Activated naive CD4-positive, alpha-beta T cell treated with anti-CD3 and anti-CD28 coated beads, Interleukin-2, amount 10 ng/mL, durations not matched to agents 7 days and 5 days (primary cell): ENCODE results near the gene TEKTIP1.
"Not testable (repeated sequence)": the region's sequence is repeated elsewhere in the genome, so short reads cannot be mapped to it uniquely, and the experiment has no call there.

Experiments used
- CTCF ChIA-PET: fragments of 350-600 bp; sonication (Branson Sonifier 250); formaldehyde crosslinking; loops from one replicate; lab custom pipeline; 2021; ENCODE audit warnings: antibody characterized with exemption; lab: Charles Lee
- DNase-seq: peaks from one replicate; pipeline ENCODE4 v3.0.0-alpha.2; 2020
- H3K27ac Mint-ChIP-seq: one replicate; pipeline ENCODE4 v1.8.0; 2021; ENCODE audit warnings: mild to moderate bottlenecking, moderate library complexity, mixed read lengths
- H3K27me3 Mint-ChIP-seq: one replicate; pipeline ENCODE4 v1.8.0; 2021; ENCODE audit warnings: mild to moderate bottlenecking, mixed read lengths
- H3K36me3 Mint-ChIP-seq: one replicate; pipeline ENCODE4 v1.8.0; 2021; ENCODE audit warnings: mixed read lengths
- H3K4me1 Mint-ChIP-seq: one replicate; pipeline ENCODE4 v1.8.0; 2021; ENCODE audit warnings: mixed read lengths
- H3K4me3 Mint-ChIP-seq: one replicate; pipeline ENCODE4 v1.8.0; 2021; ENCODE audit warnings: mild to moderate bottlenecking, moderate library complexity, mixed read lengths
- H3K9me3 Mint-ChIP-seq: one replicate; pipeline ENCODE4 v1.8.0; 2021; ENCODE audit warnings: mixed read lengths

The TEKTIP1 gene

GRCh38 chr19:3557461-3558248, 18.7 kb downstream of the TEKTIP1 start, which contains the start of gene MFSD12:
Gene MFSD12 (minus strand): TSS chr19:3557586. CDS start chr19:3557403, 183 bp downstream.
- peak within 1 kb of the TSS; percentile 96 for H3K4me3 Mint-ChIP-seq
- no peaks in the 10 kb centered on the region for H3K9me3 Mint-ChIP-seq
- peaks cover 44% of the 10 kb centered on the region for H3K4me1 Mint-ChIP-seq
- peak; percentile 95 for DNase-seq
- peaks cover 4% of the 10 kb centered on the region for H3K27me3 Mint-ChIP-seq
- CTCF ChIA-PET, result interaction anchor here (6.6 kb wide), 1 partner anchor 11 kb away, joined by 42 read pairs; no protein-coding TSS in a partner anchor
- H3K36me3 Mint-ChIP-seq, result peaks cover 15% of the 10 kb centered on the region
- H3K27ac Mint-ChIP-seq, result peak within 1 kb of the TSS; percentile 86

GRCh38 chr19:3563709-3564524, 24.9 kb downstream of the TEKTIP1 start:
- no peaks in the 10 kb centered on the region for H3K36me3 Mint-ChIP-seq
- no peak overlapping the region for H3K27ac Mint-ChIP-seq
- peaks cover under 1% of the 10 kb centered on the region for H3K4me1 Mint-ChIP-seq
- CTCF ChIA-PET, result no interaction called here
- no peaks in the 10 kb centered on the region for H3K9me3 Mint-ChIP-seq
- H3K4me3 Mint-ChIP-seq, result no peak overlapping the region
- no peak for DNase-seq
- peaks cover 4% of the 10 kb centered on the region for H3K27me3 Mint-ChIP-seq

- DNase-seq, result no peak
- no peaks in the 10 kb centered on the region for H3K9me3 Mint-ChIP-seq
- CTCF ChIA-PET, result no interaction called here
Observed at GRCh38 chr19:3565139-3565538, 26.2 kb downstream of the TEKTIP1 start.

GRCh38 chr19:3570042-3570441, 31.1 kb downstream of the TEKTIP1 start:
- peaks cover 17% of the 10 kb centered on the region for H3K4me1 Mint-ChIP-seq
- H3K27ac Mint-ChIP-seq, H3K4me3 Mint-ChIP-seq, H3K27me3 Mint-ChIP-seq, H3K9me3 Mint-ChIP-seq, CTCF ChIA-PET, H3K36me3 Mint-ChIP-seq, DNase-seq: not testable (repeated sequence)

More at GRCh38 chr19:3565139-3565538, 26.2 kb downstream of the TEKTIP1 start:
- Mint-ChIP-seq H3K36me3 (no peaks in the 10 kb centered on the region), H3K27me3 (peaks cover 4% of the 10 kb centered on the region), H3K27ac (no peak overlapping the region), H3K4me3 (no peak overlapping the region), H3K4me1 (no peaks in the 10 kb centered on the region)

GRCh38 chr19:3570606-3571011, 31.6 kb downstream of the TEKTIP1 start:
- CTCF ChIA-PET, result no interaction called here
- no peak overlapping the region for H3K27ac Mint-ChIP-seq

GRCh38 chr19:3572132-3572854, 33.3 kb downstream of the TEKTIP1 start:
- Mint-ChIP-seq H3K27me3 (no peaks in the 10 kb centered on the region), H3K4me3 (peak overlapping the region; percentile 70), H3K36me3 (peaks cover 13% of the 10 kb centered on the region), H3K9me3 (no peaks in the 10 kb centered on the region), H3K4me1 (peaks cover 20% of the 10 kb centered on the region), H3K27ac (peak overlapping the region; percentile 53)
- DNase-seq, result peak; percentile 100
- CTCF ChIA-PET, result no interaction called here

More at GRCh38 chr19:3570606-3571011, 31.6 kb downstream of the TEKTIP1 start:
- DNase-seq, result no peak
- H3K9me3 Mint-ChIP-seq, result no peaks in the 10 kb centered on the region
- H3K36me3 Mint-ChIP-seq, result peaks cover 11% of the 10 kb centered on the region
- no peaks in the 10 kb centered on the region for H3K27me3 Mint-ChIP-seq
- H3K4me1 Mint-ChIP-seq, result peaks cover 20% of the 10 kb centered on the region
- no peak overlapping the region for H3K4me3 Mint-ChIP-seq

- DNase-seq, result no peak
- peaks cover 20% of the 10 kb centered on the region for H3K4me1 Mint-ChIP-seq
- peaks cover 13% of the 10 kb centered on the region for H3K36me3 Mint-ChIP-seq
- peak within 1 kb of the TSS; percentile 78 for H3K27ac Mint-ChIP-seq
- H3K4me3 Mint-ChIP-seq, result peak within 1 kb of the TSS; percentile 70
- H3K9me3 Mint-ChIP-seq, result no peaks in the 10 kb centered on the region
- H3K27me3 Mint-ChIP-seq, result no peaks in the 10 kb centered on the region
- CTCF ChIA-PET, result interaction anchor here (1.4 kb wide), 1 partner anchor 14 kb away, joined by 3 read pairs; no protein-coding TSS in a partner anchor
Observed at GRCh38 chr19:3572855-3573161, 33.8 kb downstream of the TEKTIP1 start, which contains the start of gene HMG20B. Gene HMG20B (plus strand): TSS chr19:3572944. CDS start chr19:3573310, 366 bp downstream.

GRCh38 chr19:3573162-3573857, 34.3 kb downstream of the TEKTIP1 start:
- Mint-ChIP-seq H3K4me1 (peaks cover 20% of the 10 kb centered on the region), H3K9me3 (no peaks in the 10 kb centered on the region), H3K36me3 (peaks cover 13% of the 10 kb centered on the region), H3K4me3 (peak overlapping the region; percentile 70), H3K27me3 (no peaks in the 10 kb centered on the region), H3K27ac (peak overlapping the region; percentile 78)
- CTCF ChIA-PET, result interaction anchor here (0.6 to 1.4 kb wide), 2 partner anchors 14 to 28 kb away, joined by 3 read pairs; no protein-coding TSS in a partner anchor
- DNase-seq, result no peak

- H3K4me3 Mint-ChIP-seq, result peak overlapping the region; percentile 70
- H3K9me3 Mint-ChIP-seq, result no peaks in the 10 kb centered on the region
- peak overlapping the region; percentile 78 for H3K27ac Mint-ChIP-seq
- DNase-seq, result peak; percentile 95
- H3K27me3 Mint-ChIP-seq, result no peaks in the 10 kb centered on the region
- CTCF ChIA-PET, result interaction anchor here (0.6 to 1.4 kb wide), 2 partner anchors 13 to 29 kb away, joined by 3 read pairs; no protein-coding TSS in a partner anchor
- peaks cover 13% of the 10 kb centered on the region for H3K36me3 Mint-ChIP-seq
- H3K4me1 Mint-ChIP-seq, result peaks cover 20% of the 10 kb centered on the region
Observed at GRCh38 chr19:3573858-3574637, 35.1 kb downstream of the TEKTIP1 start.

- H3K27ac Mint-ChIP-seq, result peak overlapping the region; percentile 49
- no peaks in the 10 kb centered on the region for H3K9me3 Mint-ChIP-seq
- H3K4me1 Mint-ChIP-seq, result peaks cover 20% of the 10 kb centered on the region
- H3K27me3 Mint-ChIP-seq, result no peaks in the 10 kb centered on the region
- DNase-seq, result peak; percentile 41
- CTCF ChIA-PET, result interaction anchor here (0.7 kb wide), 1 partner anchor 118 kb away, joined by 3 read pairs; no protein-coding TSS in a partner anchor
- H3K36me3 Mint-ChIP-seq, result peaks cover 13% of the 10 kb centered on the region
- peak overlapping the region; percentile 33 for H3K4me3 Mint-ChIP-seq
Observed at GRCh38 chr19:3575260-3575741, 36.3 kb downstream of the TEKTIP1 start.

- Mint-ChIP-seq H3K9me3 (no peaks in the 10 kb centered on the region), H3K4me3 (no peak overlapping the region), H3K27me3 (no peaks in the 10 kb centered on the region), H3K36me3 (peaks cover 13% of the 10 kb centered on the region), H3K27ac (no peak overlapping the region), H3K4me1 (peaks cover 20% of the 10 kb centered on the region)
- CTCF ChIA-PET, result no interaction called here
- DNase-seq, result no peak
Observed at GRCh38 chr19:3575949-3576673, 37.1 kb downstream of the TEKTIP1 start.
